ENCODE data around the gene RNF167. TPM values are rescaled to one million over a fixed set of nuclear protein-coding genes. Genes with fewer than 3 reads are reported as not detected.

The RNF167 gene
- total and polyA plus RNA-seq, 2 of the 13 experiments (the other 11 are each of a cell fraction or from before 2014, with no cell fraction given) = 44.1 to 45.4 TPM

- TF ChIP-seq ZGPAT (CRISPR knock-in tag; IDR thresholded peaks at IDR 0.05) (no peak), ZFP91 (CRISPR knock-in tag; IDR thresholded peaks at IDR 0.05; ENCODE audit: borderline replicate concordance) (peak; percentile 60; the same call in 1 of the 2 replicates), TBL1XR1 (IDR thresholded peaks at IDR 0.05; ENCODE audit: borderline replicate concordance, low read length, partially characterized antibody) (no peak), SMAD9 (CRISPR knock-in tag; IDR thresholded peaks at IDR 0.05) (no peak), ZNF883 (CRISPR knock-in tag; IDR thresholded peaks at IDR 0.05; ENCODE audit: not compliant biosample characterization) (peak; percentile 0), ZNF557 (CRISPR knock-in tag; IDR thresholded peaks at IDR 0.05) (peak; percentile 59; the same call in 1 of the 2 replicates), PRDM10 (CRISPR knock-in tag; IDR thresholded peaks at IDR 0.05; ENCODE audit: low read depth) (no peak), KMT2B (CRISPR knock-in tag; IDR thresholded peaks at IDR 0.05) (0 out of 2 replicates have a peak, but pooled peaks have one; percentile 26), SNAI1 (CRISPR knock-in tag; IDR thresholded peaks at IDR 0.05; ENCODE audit: borderline replicate concordance) (no peak), PAF1 (CRISPR knock-in tag; IDR thresholded peaks at IDR 0.05) (no peak), MZF1 (CRISPR knock-in tag; IDR thresholded peaks at IDR 0.05; ENCODE audit: borderline replicate concordance) (no peak), RBFOX2 (IDR thresholded peaks at IDR 0.05; ENCODE audit: low read depth, low read length) (no peak), ZFP41 (CRISPR knock-in tag; IDR thresholded peaks at IDR 0.05; ENCODE audit: borderline replicate concordance) (no peak)
- TF ChIP-seq, protein P1, sequence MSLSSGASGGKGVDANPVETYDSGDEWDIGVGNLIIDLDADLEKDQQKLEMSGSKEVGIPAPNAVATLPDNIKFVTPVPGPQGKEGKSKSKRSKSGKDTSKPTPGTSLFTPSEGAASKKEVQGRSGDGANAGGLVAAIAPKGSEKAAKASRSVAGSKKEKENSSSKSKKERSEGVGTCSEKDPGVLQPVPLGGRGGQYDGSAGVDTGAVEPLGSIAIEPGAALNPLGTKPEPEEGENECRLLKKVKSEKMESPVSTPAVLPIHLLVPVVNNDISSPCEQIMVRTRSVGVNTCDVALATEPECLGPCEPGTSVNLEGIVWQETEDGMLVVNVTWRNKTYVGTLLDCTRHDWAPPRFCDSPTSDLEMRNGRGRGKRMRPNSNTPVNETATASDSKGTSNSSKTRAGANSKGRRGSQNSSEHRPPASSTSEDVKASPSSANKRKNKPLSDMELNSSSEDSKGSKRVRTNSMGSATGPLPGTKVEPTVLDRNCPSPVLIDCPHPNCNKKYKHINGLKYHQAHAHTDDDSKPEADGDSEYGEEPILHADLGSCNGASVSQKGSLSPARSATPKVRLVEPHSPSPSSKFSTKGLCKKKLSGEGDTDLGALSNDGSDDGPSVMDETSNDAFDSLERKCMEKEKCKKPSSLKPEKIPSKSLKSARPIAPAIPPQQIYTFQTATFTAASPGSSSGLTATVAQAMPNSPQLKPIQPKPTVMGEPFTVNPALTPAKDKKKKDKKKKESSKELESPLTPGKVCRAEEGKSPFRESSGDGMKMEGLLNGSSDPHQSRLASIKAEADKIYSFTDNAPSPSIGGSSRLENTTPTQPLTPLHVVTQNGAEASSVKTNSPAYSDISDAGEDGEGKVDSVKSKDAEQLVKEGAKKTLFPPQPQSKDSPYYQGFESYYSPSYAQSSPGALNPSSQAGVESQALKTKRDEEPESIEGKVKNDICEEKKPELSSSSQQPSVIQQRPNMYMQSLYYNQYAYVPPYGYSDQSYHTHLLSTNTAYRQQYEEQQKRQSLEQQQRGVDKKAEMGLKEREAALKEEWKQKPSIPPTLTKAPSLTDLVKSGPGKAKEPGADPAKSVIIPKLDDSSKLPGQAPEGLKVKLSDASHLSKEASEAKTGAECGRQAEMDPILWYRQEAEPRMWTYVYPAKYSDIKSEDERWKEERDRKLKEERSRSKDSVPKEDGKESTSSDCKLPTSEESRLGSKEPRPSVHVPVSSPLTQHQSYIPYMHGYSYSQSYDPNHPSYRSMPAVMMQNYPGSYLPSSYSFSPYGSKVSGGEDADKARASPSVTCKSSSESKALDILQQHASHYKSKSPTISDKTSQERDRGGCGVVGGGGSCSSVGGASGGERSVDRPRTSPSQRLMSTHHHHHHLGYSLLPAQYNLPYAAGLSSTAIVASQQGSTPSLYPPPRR (CRISPR knock-in tag; IDR thresholded peaks at IDR 0.05; ENCODE audit: borderline replicate concordance) = no peak
- TF ChIP-seq, protein P2, sequence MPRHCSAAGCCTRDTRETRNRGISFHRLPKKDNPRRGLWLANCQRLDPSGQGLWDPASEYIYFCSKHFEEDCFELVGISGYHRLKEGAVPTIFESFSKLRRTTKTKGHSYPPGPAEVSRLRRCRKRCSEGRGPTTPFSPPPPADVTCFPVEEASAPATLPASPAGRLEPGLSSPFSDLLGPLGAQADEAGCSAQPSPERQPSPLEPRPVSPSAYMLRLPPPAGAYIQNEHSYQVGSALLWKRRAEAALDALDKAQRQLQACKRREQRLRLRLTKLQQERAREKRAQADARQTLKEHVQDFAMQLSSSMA (CRISPR knock-in tag; IDR thresholded peaks at IDR 0.05) = no peak
Measured at GRCh38 chr17:4987767-4988567, 47.9 kb downstream of the RNF167 start (continued).

All from HepG2 (cell line).